Stimulated activated CD4-positive, alpha-beta T cell treated with anti-CD3 and anti-CD28 coated beads, TNF-alpha, amount 100 ng/mL, for 24 hours (primary cell): Measurements from ENCODE around the gene CACNA2D2.

Source experiments
- DNase-seq, 3 experiments: peaks; one replicate each; pipeline ENCODE4 v3.0.0-alpha.2; 2020; ENCODE audit warnings: low read depth in 3 of 3

Gene CACNA2D2

DNA sequence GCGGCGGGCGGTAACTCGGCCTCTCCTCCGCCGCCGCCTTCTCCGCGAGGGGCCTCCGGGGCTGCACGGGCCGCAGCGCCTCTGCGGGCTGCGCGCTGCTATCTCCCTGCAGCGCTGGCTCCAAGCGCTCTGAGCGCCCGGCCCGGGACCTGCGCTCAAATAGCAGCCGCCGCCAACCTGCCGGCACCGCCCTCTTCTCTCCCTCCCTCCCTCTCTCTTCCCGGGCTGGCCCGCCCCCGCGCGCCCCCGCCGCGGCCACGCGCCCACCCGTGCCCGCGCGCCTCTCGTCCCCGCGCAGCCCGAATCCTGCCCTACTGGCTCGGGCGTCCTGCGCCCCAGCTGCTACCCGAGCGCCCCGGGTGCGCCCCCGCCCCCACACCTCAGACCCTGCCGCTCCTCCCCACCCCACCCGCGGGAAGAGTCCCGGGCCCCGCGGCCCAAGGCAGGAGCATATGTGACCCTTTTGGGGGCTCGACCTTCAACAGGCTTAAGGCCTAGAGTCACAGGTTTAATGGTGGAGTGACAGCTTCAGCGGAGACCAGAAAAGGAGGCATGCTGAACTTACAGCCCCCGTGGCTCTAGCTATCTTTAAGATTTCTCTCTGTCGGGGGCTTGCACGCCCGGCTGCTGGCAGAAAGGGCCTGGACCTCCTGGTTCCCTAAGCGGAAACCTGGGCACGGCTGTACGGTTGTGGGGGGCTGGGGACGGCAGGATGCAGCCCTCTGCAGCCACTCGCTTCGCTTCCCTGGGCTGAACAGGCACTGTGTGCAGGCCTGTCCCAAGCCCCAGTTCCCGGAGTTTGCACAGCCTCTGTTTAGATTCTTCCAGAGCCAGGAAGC lies at the start of gene CACNA2D2:
Gene CACNA2D2 (minus strand): TSS at position 131 of the 839 bp plus-strand sequence. CDS start 211 bp downstream, outside the sequence.
- peak in 2 of 3 experiments; percentile 20 to 52 for DNase-seq

- DNase-seq, result no peak
Measured at GRCh38 chr3:50552598-50552997, 49.2 kb upstream of the CACNA2D2 start.

GRCh38 chr3:50551681-50552435 lies 48.4 kb upstream of the CACNA2D2 start:
- no peak for DNase-seq

DNA sequence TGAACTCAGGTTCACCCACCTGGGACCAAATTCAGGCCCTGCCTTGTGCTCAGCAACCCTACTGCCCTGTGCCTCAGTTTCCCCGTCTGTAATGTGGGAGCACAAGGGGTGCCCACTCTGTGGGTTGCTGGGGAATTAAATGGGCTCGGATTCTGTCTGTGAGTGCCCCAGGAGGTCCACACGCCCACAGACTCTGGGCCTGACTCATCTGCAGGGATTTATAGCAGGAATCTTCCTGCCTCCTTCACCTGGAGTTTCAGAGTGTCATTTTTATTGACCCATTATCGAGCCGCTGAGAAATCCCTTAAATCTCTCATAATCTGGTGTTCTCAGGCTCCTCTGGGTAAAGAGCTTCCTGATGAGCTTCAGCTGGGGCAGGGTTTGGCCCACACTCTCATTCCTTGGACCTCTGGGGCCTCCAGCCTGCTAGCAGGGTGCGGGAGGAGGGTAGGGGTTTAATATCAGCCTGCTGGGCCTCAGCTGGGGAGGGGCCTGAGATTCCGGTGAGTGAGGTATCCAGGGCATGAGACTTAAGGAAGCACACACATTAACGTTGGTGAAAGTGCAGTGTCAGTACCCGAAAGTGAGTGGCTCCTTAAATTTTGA lies 47.7 kb upstream of the CACNA2D2 start:
- no peak for DNase-seq

DNA sequence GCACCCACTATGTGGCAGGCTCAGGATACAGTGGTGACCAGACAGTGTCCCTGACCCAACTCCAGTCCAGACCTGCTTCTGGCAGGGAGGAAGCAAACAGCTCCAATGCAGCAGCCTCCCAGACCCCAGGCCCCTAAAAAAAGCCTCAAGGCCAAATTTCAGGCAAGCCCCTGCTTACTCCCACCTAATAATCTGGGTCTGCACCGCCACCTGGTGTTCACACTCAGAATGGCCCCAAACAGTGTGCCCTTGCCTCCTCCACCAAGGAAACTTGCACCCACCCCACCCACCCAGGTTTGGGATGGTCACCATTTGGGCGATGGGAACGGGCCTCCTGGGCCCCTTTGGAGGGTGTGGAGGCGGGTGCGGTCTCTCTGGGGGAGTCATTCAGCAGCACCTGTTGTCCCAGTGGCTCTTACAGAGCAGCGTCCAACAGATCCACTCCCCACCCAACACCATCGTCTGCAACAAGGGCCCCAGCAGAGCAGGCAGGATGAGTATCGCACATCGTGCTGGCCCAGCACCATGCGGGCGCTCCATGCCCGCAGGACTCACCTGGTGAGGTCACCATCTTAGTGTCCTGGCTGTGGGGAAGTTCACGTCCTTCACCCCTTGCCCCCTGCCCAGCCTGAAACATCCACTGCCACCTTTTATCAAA lies 46.8 kb upstream of the CACNA2D2 start:
- peak in 2 of 3 experiments; percentile 36 to 66 for DNase-seq

DNA sequence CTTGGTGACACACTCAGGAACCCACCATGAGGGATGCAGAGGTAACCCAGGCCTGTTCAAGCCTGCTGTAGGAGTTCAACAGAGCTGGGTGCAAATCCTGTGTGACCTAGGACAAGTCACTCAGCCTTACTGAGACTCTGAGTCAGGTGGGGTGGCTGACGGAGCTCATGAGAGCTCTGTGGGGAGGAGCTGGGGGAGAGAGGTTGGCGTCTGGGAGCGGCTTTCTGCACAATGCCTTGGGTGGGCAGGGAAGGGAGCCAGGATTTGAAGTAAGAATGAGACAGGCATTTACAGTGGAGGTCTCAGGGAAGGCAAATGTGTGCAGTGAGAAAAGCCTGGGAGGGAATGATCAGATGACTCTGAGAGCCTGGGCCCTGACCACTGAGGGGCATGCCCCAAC lies 45.8 kb upstream of the CACNA2D2 start:
- DNase-seq, result no peak

DNA sequence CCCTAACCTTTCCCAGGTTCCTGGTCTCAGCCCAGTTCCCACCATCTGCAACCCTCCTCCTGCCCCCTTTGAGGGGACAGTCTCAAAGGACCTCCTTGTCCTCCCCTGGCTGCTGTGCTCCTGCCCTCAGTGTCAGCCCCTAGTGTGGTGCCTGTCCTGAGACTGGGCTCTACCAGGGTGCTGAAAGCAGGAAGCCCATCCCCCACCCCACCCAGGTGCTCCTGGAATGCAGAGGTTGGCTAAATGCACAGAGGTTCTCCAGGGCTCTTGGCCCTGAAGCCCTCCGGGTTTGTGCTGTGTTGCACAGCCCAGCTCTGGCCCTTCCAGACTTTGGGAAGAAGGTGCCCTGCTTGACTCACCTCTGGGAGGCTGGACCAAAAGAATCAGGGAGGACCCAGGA lies 42.3 kb upstream of the CACNA2D2 start:
- no peak for DNase-seq

DNA sequence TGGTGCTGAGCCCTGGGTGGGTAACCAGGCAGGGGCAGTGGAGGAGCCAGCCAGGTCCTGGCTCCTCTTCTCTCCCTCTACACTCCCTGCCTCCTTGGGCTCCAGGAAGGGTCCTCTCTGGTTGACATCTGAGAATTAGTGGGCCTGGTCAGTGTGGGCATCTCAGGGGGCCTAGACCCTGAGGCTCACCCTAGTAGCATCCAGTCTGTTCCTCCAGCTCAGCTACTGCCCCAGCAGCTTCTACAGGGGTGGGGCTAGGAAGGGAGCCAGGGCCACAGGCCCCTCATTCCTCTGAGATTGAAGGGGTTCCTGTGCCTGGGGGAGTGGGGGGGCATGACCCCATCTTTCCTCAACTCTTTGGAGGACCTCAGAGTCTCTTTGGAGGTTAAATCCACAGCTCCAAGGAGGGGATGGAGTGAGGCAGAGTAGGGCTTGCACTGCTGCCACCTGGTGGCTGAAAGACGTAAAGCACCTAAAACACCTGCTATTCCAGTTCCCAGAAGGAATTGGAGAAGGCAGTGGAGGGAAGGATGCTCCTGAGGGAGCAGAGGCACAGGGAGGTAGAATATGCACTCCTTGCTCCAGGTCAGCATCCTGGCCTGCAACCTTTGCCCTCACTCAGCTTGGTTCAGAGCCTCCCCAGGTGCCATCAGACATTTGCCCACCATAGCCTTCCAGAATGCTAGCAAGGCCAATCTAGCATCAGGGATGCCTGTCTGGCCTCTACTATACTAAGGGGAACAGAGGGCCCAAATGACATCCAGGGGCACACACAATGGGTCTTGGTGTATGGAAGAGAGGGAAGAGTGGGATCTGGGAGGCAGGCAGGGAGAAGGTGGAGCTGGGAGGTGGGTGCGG lies 39.0 kb upstream of the CACNA2D2 start:
- DNase-seq, result peak; percentile 46 to 58 (median 49)

GRCh38 chr3:50539356-50540286 lies 36.2 kb upstream of the CACNA2D2 start:
- DNase-seq, result no peak

- no peak for DNase-seq
Measured at GRCh38 chr3:50537421-50538129, 34.1 kb upstream of the CACNA2D2 start.

GRCh38 chr3:50536471-50537180 lies 33.2 kb upstream of the CACNA2D2 start:
- DNase-seq, result no peak

DNA sequence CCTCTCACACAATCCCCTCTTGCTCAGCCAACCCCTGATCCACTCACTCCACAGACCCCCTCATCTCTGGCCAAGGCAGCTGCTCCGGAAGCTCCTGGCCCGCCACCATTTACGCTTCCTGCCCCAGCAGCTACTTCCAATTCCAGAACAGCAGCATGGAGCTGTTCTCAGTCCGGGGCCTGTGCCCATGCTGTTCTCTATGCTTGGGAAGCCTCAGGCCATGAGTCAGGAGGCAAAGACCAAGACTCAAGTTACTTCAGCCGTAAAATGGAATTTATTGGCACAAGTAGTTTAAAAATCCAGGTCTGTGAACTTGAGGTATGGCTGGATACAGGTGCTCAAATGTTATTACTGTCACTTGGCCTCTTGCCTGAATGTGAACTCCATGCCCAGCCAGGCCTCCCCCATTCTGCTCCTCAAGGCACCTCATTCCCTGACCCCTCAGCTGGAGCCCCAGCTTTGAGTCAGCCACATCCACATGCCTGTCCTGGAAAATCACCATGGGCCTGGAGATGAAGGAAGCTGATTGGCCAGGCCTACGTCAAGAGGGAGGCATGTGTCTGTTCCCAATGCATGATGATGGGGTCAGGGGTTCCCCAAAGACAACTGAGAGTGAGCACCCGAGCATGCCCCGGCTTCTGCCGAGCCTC lies 31.4 kb upstream of the CACNA2D2 start:
- DNase-seq, result no peak

- DNase-seq, result no peak
Measured at GRCh38 chr3:50533807-50534461, 30.5 kb upstream of the CACNA2D2 start.

GRCh38 chr3:50533316-50533715 lies 29.9 kb upstream of the CACNA2D2 start:
- DNase-seq, result no peak

GRCh38 chr3:50532062-50532705 lies 28.8 kb upstream of the CACNA2D2 start:
- DNase-seq, result no peak

DNA sequence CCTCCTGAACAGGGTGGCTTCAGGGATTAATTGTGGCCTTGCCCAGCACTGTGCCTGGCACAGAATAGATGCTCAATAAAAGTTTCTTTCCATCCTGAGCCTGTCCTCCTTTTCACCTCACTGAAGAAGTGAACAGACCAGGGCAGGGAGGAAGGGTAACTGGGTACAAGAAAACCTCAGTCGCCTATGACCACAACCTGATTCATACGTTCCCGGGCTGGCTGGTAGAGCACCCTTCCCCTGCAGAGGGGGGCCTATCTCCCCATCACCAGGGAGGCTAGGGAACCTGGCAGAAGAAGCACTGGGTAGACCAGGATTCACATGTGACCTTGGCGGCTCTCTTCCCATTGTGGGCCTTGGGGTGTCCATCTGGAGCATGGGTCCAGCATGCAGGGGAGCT lies 27.8 kb upstream of the CACNA2D2 start:
- DNase-seq, result no peak
